ENCODE data around the gene CHCHD3. TPM values are rescaled to one million over a fixed set of nuclear protein-coding genes. Genes with fewer than 3 reads are reported as not detected.

Gene CHCHD3
- total RNA-seq, 1 experiment from 2014 or later, result 83.5 TPM

DNA sequence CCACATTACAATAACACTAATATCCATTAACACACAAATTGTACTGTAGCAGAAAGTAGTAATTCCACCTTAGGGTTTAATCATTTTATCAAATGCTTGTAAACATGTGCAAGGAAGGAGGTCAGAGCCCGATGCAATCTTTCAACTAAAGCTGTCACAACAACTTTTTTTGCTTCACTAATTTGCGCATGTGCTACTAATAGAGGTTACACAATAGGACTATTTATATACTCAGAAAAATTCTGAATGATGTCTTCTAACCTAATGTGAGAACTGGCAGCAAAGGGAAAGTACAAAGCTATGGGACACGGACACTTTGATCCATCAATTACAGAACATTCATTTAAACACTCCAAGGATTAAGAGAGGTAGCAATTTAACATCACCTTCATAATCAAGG, 244.4 kb downstream of the CHCHD3 start:
- H2AFZ ChIP-seq (ENCODE audit: low read length), result no peak overlapping the region
- H3K4me2 ChIP-seq (ENCODE audit: low read depth, low read length, poor library complexity, severe bottlenecking), result no peak overlapping the region
- H3K79me2 ChIP-seq (ENCODE audit: low read length), result peaks cover 22% of the 10 kb centered on the region
- no peaks in the 10 kb centered on the region for H4K20me1 ChIP-seq (ENCODE audit: insufficient read depth, low read depth, low read length)
- no peaks in the 10 kb centered on the region for H3K9me3 ChIP-seq (ENCODE audit: low read length)
- H3K4me3 ChIP-seq (ENCODE audit: low read length), result no peak overlapping the region
- no peaks in the 10 kb centered on the region for H3K9me2 ChIP-seq (replicated peaks; ENCODE audit: insufficient read depth, low read length)
- no peak for DNase-seq
- no peak overlapping the region for H3K27ac ChIP-seq (ENCODE audit: low read length)
- no peak overlapping the region for H3K9ac ChIP-seq (ENCODE audit: low read length)
- no peaks in the 10 kb centered on the region for H3K27me3 ChIP-seq (ENCODE audit: low read length)
- no peaks in the 10 kb centered on the region for H3K36me3 ChIP-seq (ENCODE audit: insufficient read depth, low read length)
- H3K4me1 ChIP-seq (ENCODE audit: low read length), result no peaks in the 10 kb centered on the region

DNA sequence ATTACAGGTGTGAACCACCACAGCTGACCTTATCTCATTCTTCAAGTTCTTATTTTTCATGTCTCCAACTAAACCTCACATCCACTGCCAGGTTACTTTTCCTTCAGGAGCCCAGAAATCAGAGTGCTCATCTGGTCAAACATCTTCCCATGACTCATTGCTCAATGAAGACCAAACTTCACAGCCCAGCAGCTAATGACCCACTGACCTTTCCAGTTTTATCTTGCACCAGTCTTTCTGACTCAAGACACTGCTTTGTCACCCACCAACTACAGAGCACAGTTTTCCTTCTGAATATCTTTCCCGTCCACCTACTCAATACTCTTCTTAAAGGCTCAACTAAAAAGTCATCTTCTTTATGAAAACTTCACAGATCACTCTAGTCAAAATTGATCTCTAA, 245.1 kb downstream of the CHCHD3 start:
- Histone ChIP-seq H3K4me1 (ENCODE audit: low read length) (no peaks in the 10 kb centered on the region), H3K27ac (ENCODE audit: low read length) (no peak overlapping the region), H3K4me2 (ENCODE audit: low read depth, low read length, poor library complexity, severe bottlenecking) (no peak overlapping the region), H4K20me1 (ENCODE audit: insufficient read depth, low read depth, low read length) (no peaks in the 10 kb centered on the region), H3K36me3 (ENCODE audit: insufficient read depth, low read length) (no peaks in the 10 kb centered on the region), H3K27me3 (ENCODE audit: low read length) (no peaks in the 10 kb centered on the region), H3K9ac (ENCODE audit: low read length) (no peak overlapping the region), H3K9me3 (ENCODE audit: low read length) (no peaks in the 10 kb centered on the region), H3K9me2 (replicated peaks; ENCODE audit: insufficient read depth, low read length) (no peaks in the 10 kb centered on the region), H3K79me2 (ENCODE audit: low read length) (peaks cover 22% of the 10 kb centered on the region), H3K4me3 (ENCODE audit: low read length) (no peak overlapping the region), H2AFZ (ENCODE audit: low read length) (no peak overlapping the region)
- no peak for DNase-seq

GRCh38 chr7:132830941-132831340, 250.9 kb downstream of the CHCHD3 start:
- H3K4me3 ChIP-seq (ENCODE audit: low read length), result no peak overlapping the region
- H2AFZ ChIP-seq (ENCODE audit: low read length), result no peak overlapping the region
- no peaks in the 10 kb centered on the region for H3K4me1 ChIP-seq (ENCODE audit: low read length)
- DNase-seq, result no peak
- H3K9me2 ChIP-seq (replicated peaks; ENCODE audit: insufficient read depth, low read length), result no peaks in the 10 kb centered on the region
- H3K36me3 ChIP-seq (ENCODE audit: insufficient read depth, low read length), result no peaks in the 10 kb centered on the region
- no peaks in the 10 kb centered on the region for H3K9me3 ChIP-seq (ENCODE audit: low read length)
- no peak overlapping the region for H3K9ac ChIP-seq (ENCODE audit: low read length)
- no peak overlapping the region for H3K27ac ChIP-seq (ENCODE audit: low read length)
- peaks cover 22% of the 10 kb centered on the region for H3K79me2 ChIP-seq (ENCODE audit: low read length)
- no peaks in the 10 kb centered on the region for H3K27me3 ChIP-seq (ENCODE audit: low read length)
- H3K4me2 ChIP-seq (ENCODE audit: low read depth, low read length, poor library complexity, severe bottlenecking), result no peak overlapping the region
- no peaks in the 10 kb centered on the region for H4K20me1 ChIP-seq (ENCODE audit: insufficient read depth, low read depth, low read length)

DNA sequence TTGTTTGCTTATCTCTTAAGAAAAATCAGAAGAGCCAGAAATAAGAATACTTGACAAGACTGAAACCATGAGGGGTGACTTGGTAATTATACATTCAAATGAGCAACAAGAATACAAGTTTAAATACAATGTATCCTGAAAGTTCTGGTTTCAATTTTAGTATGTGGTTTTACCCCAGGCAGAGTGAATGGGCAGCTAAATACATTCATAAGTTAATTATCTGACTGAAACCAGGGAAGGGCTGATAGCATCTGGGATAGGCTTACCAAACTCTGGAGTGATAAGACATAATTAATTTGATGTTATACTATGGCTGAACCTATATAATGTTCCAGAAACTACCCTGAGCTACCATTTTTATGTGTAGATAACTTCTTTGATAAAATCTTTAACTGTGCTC, 253.4 kb downstream of the CHCHD3 start:
- Histone ChIP-seq H2AFZ (ENCODE audit: low read length) (no peak overlapping the region), H3K79me2 (ENCODE audit: low read length) (peaks cover 25% of the 10 kb centered on the region), H4K20me1 (ENCODE audit: insufficient read depth, low read depth, low read length) (no peaks in the 10 kb centered on the region), H3K4me1 (ENCODE audit: low read length) (no peaks in the 10 kb centered on the region), H3K4me3 (ENCODE audit: low read length) (no peak overlapping the region), H3K4me2 (ENCODE audit: low read depth, low read length, poor library complexity, severe bottlenecking) (no peak overlapping the region), H3K9me2 (replicated peaks; ENCODE audit: insufficient read depth, low read length) (no peaks in the 10 kb centered on the region), H3K36me3 (ENCODE audit: insufficient read depth, low read length) (no peaks in the 10 kb centered on the region), H3K9ac (ENCODE audit: low read length) (no peak overlapping the region), H3K9me3 (ENCODE audit: low read length) (no peaks in the 10 kb centered on the region), H3K27me3 (ENCODE audit: low read length) (no peaks in the 10 kb centered on the region), H3K27ac (ENCODE audit: low read length) (no peak overlapping the region)
- DNase-seq, result no peak

DNA sequence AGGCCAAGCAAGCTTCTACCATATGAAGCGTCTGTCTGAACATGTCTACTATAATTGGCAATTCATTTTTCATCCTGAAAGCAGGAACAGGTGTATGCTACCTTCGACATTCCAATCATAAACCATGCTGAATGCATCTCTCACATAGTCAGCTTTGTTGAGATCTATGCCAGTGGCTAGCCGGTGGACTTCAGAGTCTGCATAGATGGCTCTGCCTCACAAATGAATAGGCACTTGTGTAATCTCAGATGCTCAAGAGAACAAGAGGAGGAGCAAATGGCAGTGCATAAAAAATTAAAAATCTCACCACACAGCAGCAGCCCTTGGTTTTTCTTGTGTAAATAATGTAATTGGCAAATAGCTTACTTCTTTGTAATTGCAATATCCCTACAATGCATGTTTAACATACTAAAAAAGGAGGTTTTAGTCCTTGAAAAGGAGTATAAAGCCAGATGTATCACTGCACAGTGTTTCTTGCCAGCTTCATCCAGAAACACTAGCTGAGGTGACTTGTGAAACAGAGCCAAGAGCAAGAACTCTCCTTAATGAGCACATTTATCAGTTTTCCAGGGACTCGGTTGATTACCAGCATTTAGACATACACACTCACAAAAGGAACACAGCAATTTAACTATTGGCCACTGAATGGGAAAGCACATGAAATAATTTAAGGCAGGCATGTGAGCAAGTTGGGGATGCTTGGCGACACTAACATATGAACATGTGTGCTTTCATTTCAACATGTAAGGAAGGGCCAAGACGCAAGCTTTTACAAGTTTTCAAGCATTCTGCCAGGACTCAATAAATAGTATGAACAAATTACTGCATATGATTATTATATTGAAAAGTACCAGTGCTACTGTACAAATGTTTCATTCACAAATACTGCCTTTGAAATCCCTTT, 255.7 kb downstream of the CHCHD3 start:
- H4K20me1 ChIP-seq (ENCODE audit: insufficient read depth, low read depth, low read length), result no peaks in the 10 kb centered on the region
- no peaks in the 10 kb centered on the region for H3K27me3 ChIP-seq (ENCODE audit: low read length)
- H3K79me2 ChIP-seq (ENCODE audit: low read length), result peaks cover 25% of the 10 kb centered on the region
- H3K9me2 ChIP-seq (replicated peaks; ENCODE audit: insufficient read depth, low read length), result no peaks in the 10 kb centered on the region
- no peak overlapping the region for H2AFZ ChIP-seq (ENCODE audit: low read length)
- no peak overlapping the region for H3K9ac ChIP-seq (ENCODE audit: low read length)
- H3K27ac ChIP-seq (ENCODE audit: low read length), result no peak overlapping the region
- H3K4me2 ChIP-seq (ENCODE audit: low read depth, low read length, poor library complexity, severe bottlenecking), result no peak overlapping the region
- no peak overlapping the region for H3K4me3 ChIP-seq (ENCODE audit: low read length)
- no peaks in the 10 kb centered on the region for H3K4me1 ChIP-seq (ENCODE audit: low read length)
- H3K36me3 ChIP-seq (ENCODE audit: insufficient read depth, low read length), result no peaks in the 10 kb centered on the region
- no peaks in the 10 kb centered on the region for H3K9me3 ChIP-seq (ENCODE audit: low read length)
- DNase-seq, result no peak

DNA sequence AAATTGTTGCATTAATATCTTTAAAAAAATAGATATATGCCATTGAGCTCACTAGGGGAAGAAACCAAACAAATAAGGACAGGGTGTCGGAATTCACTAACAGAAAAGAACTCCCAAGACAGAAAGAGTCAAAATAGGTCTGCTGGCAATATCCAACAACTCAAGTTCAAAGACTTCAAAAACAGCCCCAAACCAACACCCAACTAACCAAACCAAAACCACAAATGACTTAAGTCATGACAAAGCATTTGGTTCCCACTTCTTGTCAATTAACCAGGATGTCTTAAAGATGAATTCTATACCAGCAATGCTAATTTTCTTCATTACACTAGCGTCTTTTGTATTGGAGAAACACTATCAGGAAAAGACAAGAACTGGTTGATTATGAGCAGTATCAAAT, 256.7 kb downstream of the CHCHD3 start:
- DNase-seq, result no peak
- Histone ChIP-seq H2AFZ (ENCODE audit: low read length) (no peak overlapping the region), H3K9ac (ENCODE audit: low read length) (no peak overlapping the region), H3K27me3 (ENCODE audit: low read length) (no peaks in the 10 kb centered on the region), H3K27ac (ENCODE audit: low read length) (no peak overlapping the region), H3K4me2 (ENCODE audit: low read depth, low read length, poor library complexity, severe bottlenecking) (no peak overlapping the region), H3K4me3 (ENCODE audit: low read length) (no peak overlapping the region), H3K36me3 (ENCODE audit: insufficient read depth, low read length) (no peaks in the 10 kb centered on the region), H3K4me1 (ENCODE audit: low read length) (no peaks in the 10 kb centered on the region), H4K20me1 (ENCODE audit: insufficient read depth, low read depth, low read length) (no peaks in the 10 kb centered on the region), H3K9me3 (ENCODE audit: low read length) (no peaks in the 10 kb centered on the region), H3K9me2 (replicated peaks; ENCODE audit: insufficient read depth, low read length) (no peaks in the 10 kb centered on the region), H3K79me2 (ENCODE audit: low read length) (peaks cover 21% of the 10 kb centered on the region)

- no peak for DNase-seq
- Histone ChIP-seq H3K9me2 (replicated peaks; ENCODE audit: insufficient read depth, low read length) (no peaks in the 10 kb centered on the region), H4K20me1 (ENCODE audit: insufficient read depth, low read depth, low read length) (no peaks in the 10 kb centered on the region), H3K9ac (ENCODE audit: low read length) (no peak overlapping the region), H2AFZ (ENCODE audit: low read length) (no peak overlapping the region), H3K4me3 (ENCODE audit: low read length) (no peak overlapping the region), H3K9me3 (ENCODE audit: low read length) (no peaks in the 10 kb centered on the region), H3K27me3 (ENCODE audit: low read length) (no peaks in the 10 kb centered on the region), H3K27ac (ENCODE audit: low read length) (no peak overlapping the region), H3K79me2 (ENCODE audit: low read length) (no peaks in the 10 kb centered on the region), H3K36me3 (ENCODE audit: insufficient read depth, low read length) (no peaks in the 10 kb centered on the region), H3K4me2 (ENCODE audit: low read depth, low read length, poor library complexity, severe bottlenecking) (no peak overlapping the region), H3K4me1 (ENCODE audit: low read length) (no peaks in the 10 kb centered on the region)
Observed at GRCh38 chr7:132819648-132820047, 262.2 kb downstream of the CHCHD3 start.

GRCh38 chr7:132817949-132818348, 263.9 kb downstream of the CHCHD3 start:
- no peak for DNase-seq
- Histone ChIP-seq H3K9ac (ENCODE audit: low read length) (no peak overlapping the region), H3K27ac (ENCODE audit: low read length) (no peak overlapping the region), H3K4me1 (ENCODE audit: low read length) (no peaks in the 10 kb centered on the region), H3K9me2 (replicated peaks; ENCODE audit: insufficient read depth, low read length) (no peaks in the 10 kb centered on the region), H3K79me2 (ENCODE audit: low read length) (no peaks in the 10 kb centered on the region), H3K4me3 (ENCODE audit: low read length) (no peak overlapping the region), H3K36me3 (ENCODE audit: insufficient read depth, low read length) (no peaks in the 10 kb centered on the region), H3K9me3 (ENCODE audit: low read length) (no peaks in the 10 kb centered on the region), H3K27me3 (ENCODE audit: low read length) (no peaks in the 10 kb centered on the region), H3K4me2 (ENCODE audit: low read depth, low read length, poor library complexity, severe bottlenecking) (no peak overlapping the region), H2AFZ (ENCODE audit: low read length) (no peak overlapping the region), H4K20me1 (ENCODE audit: insufficient read depth, low read depth, low read length) (no peaks in the 10 kb centered on the region)
